Measurements from ENCODE around the gene CA5A.

Gene CA5A

GRCh38 chr16:87851601-87852000 lies 84.7 kb downstream of the CA5A start:
- no peak overlapping the region for H3K4me3 ChIP-seq (ENCODE audit: low read length)
- no peak for TF ChIP-seq ZNF274 (IDR thresholded peaks at IDR 0.05; ENCODE audit: low read depth, low read length)

- no peak overlapping the region for H3K4me3 ChIP-seq (ENCODE audit: low read length)
- TF ChIP-seq ZNF274 (IDR thresholded peaks at IDR 0.05; ENCODE audit: low read depth, low read length), result no peak
These were observed 85.2 kb downstream of the CA5A start for GRCh38 chr16:87851141-87851587.

- TF ChIP-seq ZNF274 (IDR thresholded peaks at IDR 0.05; ENCODE audit: low read depth, low read length), result no peak
- H3K4me3 ChIP-seq (ENCODE audit: low read length), result no peak overlapping the region
These were observed 86.0 kb downstream of the CA5A start for GRCh38 chr16:87850009-87851006.

GRCh38 chr16:87849419-87850008 lies 86.8 kb downstream of the CA5A start:
- no peak overlapping the region for H3K4me3 ChIP-seq (ENCODE audit: low read length)
- no peak for TF ChIP-seq ZNF274 (IDR thresholded peaks at IDR 0.05; ENCODE audit: low read depth, low read length)

- no peak overlapping the region for H3K4me3 ChIP-seq (ENCODE audit: low read length)
- no peak for TF ChIP-seq ZNF274 (IDR thresholded peaks at IDR 0.05; ENCODE audit: low read depth, low read length)
These were observed 87.5 kb downstream of the CA5A start for GRCh38 chr16:87848676-87849345.

DNA sequence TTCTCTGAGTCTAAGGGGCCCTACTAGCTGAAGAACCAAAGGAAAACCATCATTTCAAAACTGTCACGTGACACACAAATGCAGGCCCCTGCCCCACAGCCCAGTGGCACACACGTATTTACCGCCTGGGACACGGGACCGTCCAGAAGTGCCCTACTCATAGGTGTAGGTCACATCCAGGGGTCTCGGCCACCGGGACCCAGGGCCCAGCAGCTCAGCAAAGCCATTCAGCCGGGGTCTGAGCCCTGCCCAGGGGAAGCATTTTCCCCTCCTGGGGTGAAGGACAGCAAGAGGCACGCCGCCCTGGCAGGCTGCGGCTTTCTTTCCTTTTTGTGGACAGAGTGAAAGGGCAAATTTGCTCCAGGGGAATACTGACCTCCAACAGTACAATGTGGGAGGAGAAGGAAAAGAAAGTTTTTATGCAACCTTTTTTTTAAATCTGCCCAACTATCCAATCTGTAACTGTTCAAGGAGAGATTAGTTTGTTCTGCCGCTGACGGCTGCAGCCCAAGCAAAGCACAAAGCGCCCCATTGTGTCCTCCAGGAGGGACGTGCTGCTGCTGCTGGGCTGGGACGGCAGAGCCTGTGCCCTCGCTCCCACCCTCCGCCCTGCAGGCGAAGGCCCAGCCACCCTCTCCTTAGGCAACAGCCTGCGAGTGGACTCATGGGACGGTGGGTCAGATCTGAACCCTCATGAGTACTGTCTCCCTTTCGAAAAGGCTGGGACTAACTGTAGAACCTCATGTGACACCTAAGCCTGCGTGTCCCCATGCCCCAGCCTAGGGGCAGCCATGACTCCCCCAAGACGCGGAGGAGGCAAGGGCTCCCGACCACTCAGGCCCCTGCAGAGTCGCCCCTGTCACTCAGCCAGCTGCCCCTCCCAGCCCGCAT lies 88.3 kb downstream of the CA5A start:
- no peak overlapping the region for H3K4me3 ChIP-seq (ENCODE audit: low read length)
- no peak for TF ChIP-seq ZNF274 (IDR thresholded peaks at IDR 0.05; ENCODE audit: low read depth, low read length)

GRCh38 chr16:87847467-87847784 lies 88.9 kb downstream of the CA5A start:
- H3K4me3 ChIP-seq (ENCODE audit: low read length), result no peak overlapping the region
- no peak for TF ChIP-seq ZNF274 (IDR thresholded peaks at IDR 0.05; ENCODE audit: low read depth, low read length)

GRCh38 chr16:87846705-87847466 lies 89.4 kb downstream of the CA5A start:
- TF ChIP-seq ZNF274 (IDR thresholded peaks at IDR 0.05; ENCODE audit: low read depth, low read length), result no peak

GRCh38 chr16:87845807-87846619 lies 90.3 kb downstream of the CA5A start:
- TF ChIP-seq ZNF274 (IDR thresholded peaks at IDR 0.05; ENCODE audit: low read depth, low read length), result no peak
- no peak overlapping the region for H3K4me3 ChIP-seq (ENCODE audit: low read length)

More at GRCh38 chr16:87846705-87847466, 89.4 kb downstream of the CA5A start:
- no peak overlapping the region for H3K4me3 ChIP-seq (ENCODE audit: low read length)

DNA sequence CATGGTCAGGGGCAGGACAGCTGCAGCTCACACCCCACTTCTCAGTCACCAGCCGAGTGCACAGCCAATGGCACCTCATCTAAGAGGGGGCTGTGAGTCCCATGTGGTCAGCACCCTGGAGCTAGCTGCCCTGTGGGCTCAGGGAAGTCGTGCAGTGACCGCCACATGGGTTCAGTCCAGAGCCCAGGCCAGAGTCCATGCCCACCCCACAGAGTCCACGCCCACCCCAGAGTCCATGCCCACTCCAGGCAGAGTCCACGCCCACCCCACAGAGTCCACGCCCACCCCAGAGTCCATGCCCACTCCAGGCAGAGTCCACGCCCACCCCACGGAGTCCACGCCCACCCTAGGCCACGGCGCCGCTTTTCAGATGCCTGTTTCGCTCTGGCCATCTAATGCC lies 91.1 kb downstream of the CA5A start:
- TF ChIP-seq ZNF274 (IDR thresholded peaks at IDR 0.05; ENCODE audit: low read depth, low read length), result no peak
- H3K4me3 ChIP-seq (ENCODE audit: low read length), result no peak overlapping the region

GRCh38 chr16:87844809-87845208 lies 91.5 kb downstream of the CA5A start:
- no peak for TF ChIP-seq ZNF274 (IDR thresholded peaks at IDR 0.05; ENCODE audit: low read depth, low read length)
- no peak overlapping the region for H3K4me3 ChIP-seq (ENCODE audit: low read length)

DNA sequence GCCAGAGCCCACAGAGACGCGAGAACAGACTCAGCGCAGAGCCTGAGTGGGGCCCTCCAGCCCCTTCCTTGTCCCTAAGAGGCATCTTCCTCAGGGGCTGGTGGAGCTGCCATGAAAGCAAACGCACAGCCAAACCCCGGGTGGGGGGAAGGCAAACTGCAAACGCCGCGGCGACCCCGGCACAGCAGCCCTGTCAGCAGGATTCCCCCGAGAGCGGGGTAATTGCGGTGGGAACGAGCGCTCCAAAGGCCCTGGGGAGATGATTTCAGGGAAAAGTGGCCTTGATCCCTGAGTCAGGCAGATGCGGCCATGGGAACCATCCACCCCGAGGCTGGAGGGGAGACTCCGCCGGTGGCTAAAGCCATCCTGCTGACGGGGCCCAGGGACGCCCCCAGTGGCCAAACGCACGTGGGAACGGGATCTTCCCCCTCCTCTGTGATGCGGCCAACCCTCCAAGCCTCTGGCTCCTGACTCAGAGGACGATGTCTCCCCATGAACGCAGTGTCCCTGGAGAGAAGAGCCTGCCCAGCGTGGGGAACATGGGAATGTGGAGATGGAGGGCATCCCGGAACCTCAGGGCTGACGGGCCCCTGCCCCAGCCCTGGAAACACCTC lies 92.1 kb downstream of the CA5A start:
- no peak for TF ChIP-seq ZNF274 (IDR thresholded peaks at IDR 0.05; ENCODE audit: low read depth, low read length)
- no peak overlapping the region for H3K4me3 ChIP-seq (ENCODE audit: low read length)
